ENCODE measurements around the gene CD2.

DNA sequence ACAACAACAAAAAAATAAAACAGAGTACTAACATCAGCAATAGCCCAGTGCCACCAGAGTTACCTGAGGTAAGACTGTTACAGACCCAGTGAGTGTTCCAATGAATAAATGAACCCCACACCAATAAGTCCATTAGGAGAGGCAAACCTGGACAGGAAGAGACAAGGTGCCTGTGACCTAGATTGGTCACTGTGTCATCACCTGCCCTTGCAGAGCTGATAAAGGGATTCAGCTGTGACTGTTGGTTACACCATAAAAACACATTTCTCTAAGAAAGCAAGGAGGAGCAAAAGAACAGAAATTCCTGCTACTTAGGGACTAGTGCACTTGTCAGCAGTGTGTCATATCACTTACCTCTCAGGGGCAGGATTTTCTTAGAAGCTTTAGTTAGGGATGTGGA, 37.5 kb downstream of the CD2 start:
- TF ChIP-seq, protein P1, sequence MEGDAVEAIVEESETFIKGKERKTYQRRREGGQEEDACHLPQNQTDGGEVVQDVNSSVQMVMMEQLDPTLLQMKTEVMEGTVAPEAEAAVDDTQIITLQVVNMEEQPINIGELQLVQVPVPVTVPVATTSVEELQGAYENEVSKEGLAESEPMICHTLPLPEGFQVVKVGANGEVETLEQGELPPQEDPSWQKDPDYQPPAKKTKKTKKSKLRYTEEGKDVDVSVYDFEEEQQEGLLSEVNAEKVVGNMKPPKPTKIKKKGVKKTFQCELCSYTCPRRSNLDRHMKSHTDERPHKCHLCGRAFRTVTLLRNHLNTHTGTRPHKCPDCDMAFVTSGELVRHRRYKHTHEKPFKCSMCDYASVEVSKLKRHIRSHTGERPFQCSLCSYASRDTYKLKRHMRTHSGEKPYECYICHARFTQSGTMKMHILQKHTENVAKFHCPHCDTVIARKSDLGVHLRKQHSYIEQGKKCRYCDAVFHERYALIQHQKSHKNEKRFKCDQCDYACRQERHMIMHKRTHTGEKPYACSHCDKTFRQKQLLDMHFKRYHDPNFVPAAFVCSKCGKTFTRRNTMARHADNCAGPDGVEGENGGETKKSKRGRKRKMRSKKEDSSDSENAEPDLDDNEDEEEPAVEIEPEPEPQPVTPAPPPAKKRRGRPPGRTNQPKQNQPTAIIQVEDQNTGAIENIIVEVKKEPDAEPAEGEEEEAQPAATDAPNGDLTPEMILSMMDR (IDR thresholded peaks at IDR 0.05; ENCODE audit: borderline replicate concordance, extremely low read depth, low read length, poor library complexity, severe bottlenecking) = no peak
- TF ChIP-seq EZH2 (IDR thresholded peaks at IDR 0.05; ENCODE audit: borderline replicate concordance, low read depth, low read length, severe bottlenecking) = no peak
